GM13976 (cell line): ENCODE data around the gene TMEM123.

Experiments
- DNase-seq: peaks from one replicate; pipeline ENCODE4 v3.0.0; 2012; ENCODE audit warnings: low spot score
- in situ Hi-C: fragments of 300-500 bp; cut with MboI; formaldehyde crosslinking; loops from one replicate; pipeline ENCODE4 v1.12.0; 2022; ENCODE audit warnings: low sequenced_read_pairs, mixed read lengths, inconsistent platforms; ENCODE audit not compliant: unreplicated experiment
- TF ChIP-seq, protein P1 (sequence below): IDR thresholded peaks from 2 replicates; pipeline ENCODE4 v1.5.1; 2012; ENCODE audit warnings: borderline replicate concordance, mild to moderate bottlenecking; ENCODE audit not compliant: insufficient read depth; ENCODE audit errors: extremely low read depth, missing control alignments, control extremely low read depth

TMEM123 gene

DNA sequence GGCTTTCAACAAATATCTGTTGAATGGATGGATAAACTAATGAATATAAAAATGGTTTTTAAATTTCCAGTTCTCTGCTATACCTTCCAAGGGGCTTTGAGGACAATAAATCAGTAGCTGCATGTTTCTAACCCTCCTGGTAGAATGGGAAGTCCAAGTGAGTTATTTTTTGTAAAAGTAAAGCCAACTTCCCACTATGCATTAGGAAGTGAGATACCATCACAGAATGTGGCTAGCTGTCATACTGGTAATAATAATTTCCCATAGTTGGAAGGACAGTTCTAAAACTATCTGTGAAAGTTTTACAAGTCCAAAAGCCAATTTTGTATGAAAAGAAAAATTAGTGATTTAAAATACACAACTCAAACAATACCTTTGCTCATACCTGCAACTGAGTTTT lies 50.0 kb downstream of the TMEM123 start:
- TF ChIP-seq, protein P1, sequence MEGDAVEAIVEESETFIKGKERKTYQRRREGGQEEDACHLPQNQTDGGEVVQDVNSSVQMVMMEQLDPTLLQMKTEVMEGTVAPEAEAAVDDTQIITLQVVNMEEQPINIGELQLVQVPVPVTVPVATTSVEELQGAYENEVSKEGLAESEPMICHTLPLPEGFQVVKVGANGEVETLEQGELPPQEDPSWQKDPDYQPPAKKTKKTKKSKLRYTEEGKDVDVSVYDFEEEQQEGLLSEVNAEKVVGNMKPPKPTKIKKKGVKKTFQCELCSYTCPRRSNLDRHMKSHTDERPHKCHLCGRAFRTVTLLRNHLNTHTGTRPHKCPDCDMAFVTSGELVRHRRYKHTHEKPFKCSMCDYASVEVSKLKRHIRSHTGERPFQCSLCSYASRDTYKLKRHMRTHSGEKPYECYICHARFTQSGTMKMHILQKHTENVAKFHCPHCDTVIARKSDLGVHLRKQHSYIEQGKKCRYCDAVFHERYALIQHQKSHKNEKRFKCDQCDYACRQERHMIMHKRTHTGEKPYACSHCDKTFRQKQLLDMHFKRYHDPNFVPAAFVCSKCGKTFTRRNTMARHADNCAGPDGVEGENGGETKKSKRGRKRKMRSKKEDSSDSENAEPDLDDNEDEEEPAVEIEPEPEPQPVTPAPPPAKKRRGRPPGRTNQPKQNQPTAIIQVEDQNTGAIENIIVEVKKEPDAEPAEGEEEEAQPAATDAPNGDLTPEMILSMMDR = no peak
- no peak for DNase-seq
- in situ Hi-C loops = no loop called here

DNA sequence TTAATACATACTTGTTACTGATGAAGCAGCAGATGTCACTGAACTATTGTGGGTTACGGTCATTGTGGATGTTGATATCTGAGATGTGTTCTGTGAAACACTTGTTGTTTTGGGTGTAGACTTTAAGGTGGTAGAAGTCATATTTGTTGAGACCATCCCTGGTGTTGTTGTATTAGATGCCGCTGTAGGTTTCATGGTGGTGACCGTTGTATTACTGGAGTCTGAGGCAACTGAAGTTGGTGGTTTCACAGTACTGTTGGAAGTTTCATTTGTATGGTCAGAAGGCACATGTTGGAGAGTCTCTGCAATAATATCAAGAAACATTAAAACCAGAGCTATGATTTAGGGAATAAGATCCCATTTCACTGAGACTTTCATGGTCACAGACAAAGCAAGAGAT lies 50.7 kb downstream of the TMEM123 start:
- in situ Hi-C loops = no loop called here
- DNase-seq = no peak

DNA sequence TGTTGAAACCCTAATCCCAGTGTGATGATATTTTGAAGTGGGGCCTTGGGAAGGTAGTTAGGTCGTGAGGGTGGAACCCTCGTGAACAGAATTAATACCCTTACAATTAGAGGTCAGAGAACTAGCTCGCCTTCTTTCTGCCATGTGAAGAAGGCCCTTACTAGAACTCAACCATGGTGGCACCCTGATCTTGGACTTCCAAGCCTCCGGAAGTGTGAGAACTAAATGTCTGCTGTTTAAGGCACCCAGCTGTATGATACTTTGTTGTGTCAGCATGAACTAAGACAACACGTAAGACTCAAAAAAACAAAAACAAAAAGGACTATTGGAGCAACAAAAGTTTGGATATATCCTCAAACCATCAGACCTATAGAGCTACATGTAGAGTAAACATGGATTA lies 52.0 kb downstream of the TMEM123 start:
- TF ChIP-seq, protein P1 = no peak
- in situ Hi-C loops = no loop called here
- DNase-seq = no peak

More for the DNA sequence above, 50.7 kb downstream of the TMEM123 start:
- TF ChIP-seq, protein P1 = no peak

DNA sequence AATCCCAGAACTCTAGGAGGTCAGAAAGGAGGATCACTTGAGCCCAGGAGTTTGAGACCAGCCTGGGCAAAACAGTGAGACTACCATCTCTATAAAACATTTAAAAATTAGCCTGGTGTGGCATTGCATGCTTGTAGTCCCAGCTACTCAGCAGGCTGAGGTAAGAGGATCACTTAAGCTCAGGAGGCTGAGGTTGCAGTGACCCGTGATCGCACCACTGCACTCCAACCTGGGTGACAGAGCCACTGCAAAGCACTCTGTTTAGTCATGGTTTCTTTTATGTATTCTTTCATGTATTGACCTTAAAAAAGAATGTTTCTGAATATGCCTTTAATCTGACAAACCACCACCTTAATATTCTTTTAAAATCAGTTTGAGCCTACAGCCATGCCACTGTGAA lies 53.4 kb downstream of the TMEM123 start:
- DNase-seq = no peak

DNA sequence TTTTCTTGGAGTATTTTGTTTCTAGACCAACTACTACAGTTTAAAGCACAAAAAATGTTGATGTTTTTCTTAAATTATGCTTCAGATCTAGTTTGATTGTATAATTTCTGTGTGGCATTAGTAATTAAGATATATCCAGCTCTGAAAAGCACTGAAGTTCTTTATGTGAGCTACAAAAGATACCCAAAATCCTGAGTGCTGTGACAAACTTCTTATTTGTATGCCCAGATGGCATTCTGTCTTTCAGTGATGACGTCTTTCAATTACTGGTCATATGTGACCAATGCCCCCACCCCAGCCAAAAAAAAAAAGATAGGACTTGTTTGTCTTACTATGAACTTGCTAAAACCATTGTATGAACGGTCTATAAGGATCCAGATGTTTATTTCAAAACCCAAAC lies 54.3 kb downstream of the TMEM123 start:
- TF ChIP-seq, protein P1 = no peak
- no peak for DNase-seq
- in situ Hi-C loops = loop anchor here (25.0 kb wide), 1 partner anchor 89 kb away; no protein-coding TSS in a partner anchor

More for the DNA sequence above, 53.4 kb downstream of the TMEM123 start:
- in situ Hi-C loops = loop anchor here (25.0 kb wide), 1 partner anchor 88 kb away; no protein-coding TSS in a partner anchor
- TF ChIP-seq, protein P1 = no peak

DNA sequence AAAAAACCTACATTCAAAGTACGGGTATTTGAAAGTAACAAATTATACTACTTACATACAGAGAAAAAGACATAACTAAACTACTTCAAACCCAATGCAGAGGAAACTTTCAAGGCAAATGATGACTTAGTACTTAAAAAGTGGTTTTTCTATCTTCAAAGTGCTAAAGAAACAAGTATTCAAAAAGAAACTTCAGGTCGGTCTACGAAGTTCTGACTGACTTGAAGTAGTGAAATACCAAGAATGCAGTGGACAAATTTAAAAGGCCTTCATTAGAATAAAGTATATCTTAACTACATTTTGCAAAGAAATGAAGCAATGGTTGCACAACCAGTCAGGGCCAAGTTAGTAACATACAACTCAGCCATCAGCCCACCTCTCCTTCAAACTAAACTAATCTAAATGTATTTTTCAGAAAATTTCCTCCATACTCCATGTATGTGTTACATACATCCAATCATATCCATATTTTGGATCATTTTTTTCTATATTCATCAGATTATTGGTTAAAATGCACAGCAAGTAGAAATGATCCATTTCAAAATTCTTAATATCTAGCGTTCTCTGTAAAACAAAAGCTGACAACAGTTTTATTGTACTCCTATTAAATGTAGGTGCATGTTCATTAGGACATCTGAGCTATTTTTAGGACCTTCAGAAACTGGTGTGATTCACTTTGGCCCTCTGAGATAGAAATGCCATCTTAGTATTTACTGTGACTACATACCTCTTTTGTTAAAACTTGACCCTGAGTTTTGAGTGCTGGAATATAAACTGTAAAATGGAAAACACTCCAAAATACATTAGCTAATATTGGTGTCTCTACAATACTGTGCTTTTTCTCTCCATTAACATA lies 55.6 kb downstream of the TMEM123 start:
- TF ChIP-seq, protein P1 = no peak
- DNase-seq = no peak
- in situ Hi-C loops = loop anchor here (25.0 kb wide), 1 partner anchor 90 kb away; no protein-coding TSS in a partner anchor
